Neural cell (in vitro differentiated cells): ENCODE data around the gene SGSH. TPM values are rescaled to one million over a fixed set of nuclear protein-coding genes. Genes with fewer than 3 reads are reported as not detected.

ENCODE experiments used
- H2AFZ ChIP-seq: fragments of 200-600, 300-800 bp; sonication (generic), shearing (Covaris generic); 2 replicates; pipeline ENCODE4 v1.6.0; 2014; ENCODE audit warnings: low read depth, mild to moderate bottlenecking, antibody characterized with exemption, low read length, moderate library complexity
- H3F3A ChIP-seq: fragments of 200-600 bp; shearing (Covaris generic); 2 replicates; pipeline ENCODE4 v1.6.1; 2016; ENCODE audit warnings: mild to moderate bottlenecking, moderate library complexity, mixed read lengths, antibody characterized with exemption, low read length; ENCODE audit not compliant: insufficient read depth, poor library complexity, severe bottlenecking
- H3K27ac ChIP-seq: fragments of 200-600, 300-800 bp; sonication (generic), shearing (Covaris generic); 2 replicates; pipeline ENCODE4 v1.5.1; 2014; ENCODE audit warnings: mild to moderate bottlenecking, low read length, moderate library complexity
- H3K27me3 ChIP-seq: fragments of 300-800, 200-600 bp; sonication (generic), shearing (Covaris generic); 2 replicates; pipeline ENCODE4 v1.6.0; 2014; ENCODE audit warnings: mild to moderate bottlenecking, low read depth, low read length, moderate library complexity; ENCODE audit not compliant: insufficient read depth
- H3K36me3 ChIP-seq: fragments of 300-800, 200-600 bp; sonication (generic), shearing (Covaris generic); 2 replicates; pipeline ENCODE4 v1.5.1; 2014; ENCODE audit warnings: mild to moderate bottlenecking, antibody characterized with exemption, low read length, moderate library complexity; ENCODE audit not compliant: insufficient read depth
- H3K4me2 ChIP-seq: fragments of 300-800, 200-600 bp; sonication (generic), shearing (Covaris generic); 2 replicates; pipeline ENCODE4 v1.6.0; 2014; ENCODE audit warnings: mild to moderate bottlenecking, low read length
- H3K4me3 ChIP-seq: fragments of 300-800, 200-600 bp; sonication (generic), shearing (Covaris generic); 2 replicates; pipeline ENCODE4 v1.5.1; 2014; ENCODE audit warnings: mild to moderate bottlenecking, low read length, moderate library complexity
- H3K79me2 ChIP-seq: fragments of 200-600 bp; shearing (Covaris generic); replicated peaks from 2 replicates; pipeline ENCODE4 v1.6.0; 2014; ENCODE audit warnings: mild to moderate bottlenecking, low read length, moderate library complexity; ENCODE audit not compliant: insufficient read depth
- H3K9ac ChIP-seq: fragments of 300-800, 200-600 bp; sonication (generic), shearing (Covaris generic); 2 replicates; pipeline ENCODE4 v1.6.1; 2016; ENCODE audit warnings: mild to moderate bottlenecking, low read length, mixed read lengths
- H3K9me2 ChIP-seq: fragments of 200-600 bp; shearing (Covaris generic); 2 replicates; pipeline ENCODE4 v1.6.1; 2016; ENCODE audit warnings: mild to moderate bottlenecking, low read length, mixed read lengths; ENCODE audit not compliant: insufficient read depth
- H3K9me3 ChIP-seq: fragments of 200-600, 300-800 bp; sonication (generic), shearing (Covaris generic); 2 replicates; pipeline ENCODE4 v1.6.1; 2016; ENCODE audit warnings: mild to moderate bottlenecking, mixed run types, low read length, moderate library complexity, mixed read lengths
- H4K20me1 ChIP-seq: fragments of 200-600 bp; shearing (Covaris generic); 2 replicates; pipeline ENCODE4 v1.6.1; 2016; ENCODE audit warnings: mild to moderate bottlenecking, mixed run types; ENCODE audit not compliant: insufficient read depth
- CTCF ChIP-seq: fragments of 450-650 bp; IDR thresholded peaks from 2 replicates; pipeline ENCODE4 v1.5.1; 2014; ENCODE audit warnings: antibody characterized with exemption, mild to moderate bottlenecking, moderate library complexity; ENCODE audit not compliant: poor library complexity, severe bottlenecking
- EP300 ChIP-seq: fragments of 450-650 bp; conservative IDR thresholded peaks from 2 replicates; pipeline ENCODE4 v1.6.1; 2014; ENCODE audit warnings: antibody characterized with exemption, mild to moderate bottlenecking, moderate library complexity; ENCODE audit not compliant: poor library complexity, severe bottlenecking
- EZH2 ChIP-seq: fragments of 200-600, 300-800 bp; shearing (Covaris generic), sonication (generic); IDR thresholded peaks from 2 replicates; pipeline ENCODE4 v1.6.1; 2014; ENCODE audit warnings: antibody characterized with exemption, low read length, borderline replicate concordance, mild to moderate bottlenecking; ENCODE audit not compliant: insufficient read depth, poor library complexity, severe bottlenecking
- MXI1 ChIP-seq: fragments of 450-650 bp; conservative IDR thresholded peaks from 2 replicates; pipeline ENCODE4 v1.6.1; 2014; ENCODE audit warnings: antibody characterized with exemption, mild to moderate bottlenecking; ENCODE audit not compliant: poor library complexity, severe bottlenecking
- POLR2AphosphoS5 ChIP-seq: IDR thresholded peaks from 2 replicates; pipeline ENCODE4 v1.6.1; 2012
- RAD21 ChIP-seq: fragments of 450-650 bp; conservative IDR thresholded peaks from 2 replicates; pipeline ENCODE4 v1.6.1; 2014; ENCODE audit warnings: antibody characterized with exemption, mild to moderate bottlenecking, moderate library complexity
- REST ChIP-seq: IDR thresholded peaks from 2 replicates; pipeline ENCODE4 v1.6.1; 2012; ENCODE audit warnings: borderline replicate concordance
- SMC3 ChIP-seq: fragments of 450-650 bp; conservative IDR thresholded peaks from 2 replicates; pipeline ENCODE4 v1.6.1; 2014; ENCODE audit warnings: antibody characterized with exemption, mild to moderate bottlenecking, moderate library complexity; ENCODE audit not compliant: poor library complexity
- TAF1 ChIP-seq: IDR thresholded peaks from 2 replicates; pipeline ENCODE4 v1.6.1; 2012; ENCODE audit warnings: low read depth
- polyA plus RNA-seq: library from polyadenylated mRNA; depleted of rRNA; stranded (reverse); fragments of >200 nt; gene quantifications from 2 replicates; pipeline ENCODE4 v1.2.3, GENCODE V29; 2014

The SGSH gene
- polyA plus RNA-seq, 1 donor from 2014 or later = 8.0 TPM

DNA sequence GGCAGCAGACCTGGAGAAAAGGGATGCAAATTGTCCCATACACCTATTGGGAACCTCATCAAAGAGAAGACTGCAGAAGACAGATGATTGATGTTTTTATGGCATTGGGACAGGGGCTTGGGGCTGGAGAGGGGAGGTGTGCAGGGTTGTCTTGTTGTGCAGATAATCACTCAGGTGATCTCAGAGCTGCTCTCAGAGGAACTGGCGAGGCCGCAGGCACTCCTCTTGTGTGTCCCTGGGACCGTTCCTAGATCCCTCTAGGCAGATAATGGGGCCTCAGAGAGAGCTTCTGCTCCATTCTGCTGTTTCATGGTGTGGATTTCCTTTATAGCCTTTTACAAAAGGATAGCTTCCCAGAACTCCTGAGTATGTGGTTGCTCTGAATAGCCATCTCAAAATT is 42.2 kb upstream of the SGSH start:
- no peaks in the 10 kb centered on the region for H3K9me3 ChIP-seq
- no peak for TF ChIP-seq SMC3
- no peak for TF ChIP-seq EZH2
- TF ChIP-seq EP300 = no peak
- TF ChIP-seq MXI1 = no peak
- TF ChIP-seq POLR2AphosphoS5 = no peak
- no peak for TF ChIP-seq TAF1
- TF ChIP-seq RAD21 = no peak
- no peak for TF ChIP-seq CTCF
- no peak for TF ChIP-seq REST
- H3K27ac ChIP-seq = no peak overlapping the region
- H3K79me2 ChIP-seq = no peaks in the 10 kb centered on the region
- no peak overlapping the region for H3K4me3 ChIP-seq
- no peak overlapping the region for H3K9ac ChIP-seq
- no peak overlapping the region for H2AFZ ChIP-seq
- H3K27me3 ChIP-seq = no peaks in the 10 kb centered on the region
- no peak overlapping the region for H3K4me2 ChIP-seq
- H4K20me1 ChIP-seq = no peaks in the 10 kb centered on the region
- no peaks in the 10 kb centered on the region for H3K9me2 ChIP-seq
- no peaks in the 10 kb centered on the region for H3F3A ChIP-seq
- H3K36me3 ChIP-seq = no peaks in the 10 kb centered on the region

DNA sequence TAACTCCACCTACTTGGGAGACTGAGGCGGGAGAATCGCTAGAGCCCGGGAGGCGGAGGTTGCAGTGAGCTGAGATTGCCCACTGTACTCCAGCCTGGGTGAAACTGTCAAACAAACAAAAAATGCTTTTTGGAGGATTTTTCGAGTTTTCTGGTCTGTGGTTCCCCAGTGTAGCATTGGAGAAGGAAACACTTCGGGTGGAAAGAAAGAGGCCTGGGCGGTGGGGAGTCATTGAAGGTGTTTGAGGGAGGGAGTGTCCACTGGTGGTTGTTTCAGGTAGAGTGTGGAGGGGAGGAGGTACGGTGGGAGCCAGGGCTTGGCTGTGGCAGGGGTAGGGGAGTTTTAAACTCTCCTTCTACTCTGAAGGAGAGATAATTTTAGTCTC is 41.8 kb upstream of the SGSH start:
- Histone ChIP-seq H3K9ac (no peak overlapping the region), H3K36me3 (no peaks in the 10 kb centered on the region), H3K4me3 (peak overlapping the region; percentile 80), H3F3A (no peaks in the 10 kb centered on the region), H4K20me1 (no peaks in the 10 kb centered on the region), H3K27ac (no peak overlapping the region), H3K4me2 (no peak overlapping the region), H3K79me2 (no peaks in the 10 kb centered on the region), H3K9me3 (no peaks in the 10 kb centered on the region), H2AFZ (no peak overlapping the region), H3K9me2 (no peaks in the 10 kb centered on the region), H3K27me3 (no peaks in the 10 kb centered on the region)
- no peak for TF ChIP-seq MXI1
- no peak for TF ChIP-seq CTCF
- no peak for TF ChIP-seq EP300
- TF ChIP-seq TAF1 = no peak
- no peak for TF ChIP-seq SMC3
- TF ChIP-seq REST = no peak
- TF ChIP-seq EZH2 = no peak
- no peak for TF ChIP-seq POLR2AphosphoS5
- TF ChIP-seq RAD21 = no peak
